ENCODE results near the gene FOXF2.

- TF ChIP-seq MYC (IDR thresholded peaks at IDR 0.05; ENCODE audit: low read depth, low read length) (no peak), CTCF (IDR thresholded peaks at IDR 0.05; ENCODE audit: low read depth, low read length) (no peak)
These were observed 15.8 kb downstream of the FOXF2 start for GRCh38 chr6:1405221-1405620.

All from NB4 (cell line).